Measurements from ENCODE around the gene CPTP.

CPTP gene

GRCh38 chr1:1370771-1371300, 46.2 kb downstream of the CPTP start:
- no peak for DNase-seq

GRCh38 chr1:1371364-1371745, 46.8 kb downstream of the CPTP start:
- DNase-seq, result no peak

DNA sequence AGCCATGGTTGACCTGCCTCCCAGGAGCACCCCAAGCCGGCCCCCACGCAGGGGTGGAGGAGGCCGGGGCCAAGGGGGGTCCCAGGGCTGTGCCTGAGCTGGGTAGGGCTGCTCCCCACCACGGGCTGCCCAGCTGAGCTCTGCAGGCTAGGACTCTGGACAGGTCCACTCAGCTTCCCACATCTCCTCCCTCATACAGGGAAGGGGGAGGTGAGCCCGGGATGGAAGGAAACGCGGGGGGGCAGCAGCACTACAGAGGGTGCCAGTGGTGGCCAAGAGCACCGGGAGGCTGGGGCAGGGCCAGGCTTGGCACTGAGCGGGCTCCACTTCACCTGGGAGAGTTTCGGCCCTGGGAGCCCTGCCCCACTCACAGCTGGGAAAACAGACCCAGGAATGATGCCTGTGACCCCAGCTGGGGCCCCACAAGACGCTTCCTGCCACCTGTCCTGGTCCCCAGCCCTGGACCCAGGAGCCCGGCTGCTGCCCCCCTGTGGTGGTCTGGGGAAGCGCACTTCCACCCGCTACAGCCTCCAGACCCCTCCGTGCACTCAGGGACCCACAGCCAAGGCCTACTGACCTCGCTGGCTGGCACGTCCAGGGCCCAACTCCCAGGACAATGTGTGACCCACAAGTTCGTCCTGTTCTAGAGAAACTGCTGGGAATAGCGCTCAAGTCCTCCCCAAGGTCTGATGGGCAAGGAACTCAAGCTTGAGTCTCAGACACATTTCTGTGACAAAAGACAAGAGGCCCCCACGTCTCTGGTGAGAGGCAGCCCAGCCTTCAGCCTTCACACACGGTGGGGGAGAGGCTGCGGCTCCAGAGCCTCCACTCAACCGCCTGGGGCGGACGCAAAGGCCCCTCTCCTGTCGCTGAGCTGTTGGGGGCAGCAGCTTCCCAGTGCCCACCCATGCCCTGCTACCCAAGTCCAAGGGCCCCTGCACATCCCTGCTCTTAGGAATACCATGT, 47.4 kb downstream of the CPTP start:
- DNase-seq, result peak; percentile 77

DNA sequence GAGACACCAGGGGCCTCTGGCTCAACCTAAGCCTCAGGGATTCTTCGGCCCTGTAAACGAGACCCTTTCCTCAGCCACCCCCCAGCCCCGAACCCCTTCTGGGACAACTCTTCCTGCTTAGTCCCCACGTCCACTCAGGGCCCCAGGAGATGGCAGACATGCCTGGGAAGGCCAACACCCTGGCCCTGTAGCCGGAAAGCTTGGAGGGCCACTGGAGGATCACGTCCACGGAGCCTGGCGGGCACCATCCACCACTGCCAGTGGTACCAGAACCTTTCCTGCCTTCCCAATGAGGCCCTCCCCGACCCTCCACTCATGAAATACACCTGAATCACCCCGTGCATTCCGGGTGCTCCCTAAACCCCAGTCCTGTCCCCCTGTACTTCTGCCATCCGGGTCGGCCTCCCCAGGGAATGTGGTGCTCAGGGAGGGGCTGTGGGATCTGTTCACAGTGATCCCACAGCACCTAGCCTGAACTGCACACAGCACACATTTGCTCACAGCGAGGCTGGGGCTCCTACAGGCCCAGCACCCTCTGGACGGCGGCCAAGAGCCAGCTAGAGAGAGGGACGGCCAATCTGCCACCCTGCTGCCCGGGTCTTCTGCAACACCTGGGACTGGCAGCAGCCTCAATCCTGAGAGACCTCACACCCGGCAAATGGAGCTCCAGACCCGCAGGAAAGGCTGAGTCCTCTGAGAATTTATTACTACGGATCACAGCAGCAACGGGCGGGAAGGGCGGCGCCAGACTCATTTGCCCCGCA, 48.6 kb downstream of the CPTP start:
- DNase-seq, result no peak

GRCh38 chr1:1373815-1374588, 49.4 kb downstream of the CPTP start:
- no peak for DNase-seq

DNA sequence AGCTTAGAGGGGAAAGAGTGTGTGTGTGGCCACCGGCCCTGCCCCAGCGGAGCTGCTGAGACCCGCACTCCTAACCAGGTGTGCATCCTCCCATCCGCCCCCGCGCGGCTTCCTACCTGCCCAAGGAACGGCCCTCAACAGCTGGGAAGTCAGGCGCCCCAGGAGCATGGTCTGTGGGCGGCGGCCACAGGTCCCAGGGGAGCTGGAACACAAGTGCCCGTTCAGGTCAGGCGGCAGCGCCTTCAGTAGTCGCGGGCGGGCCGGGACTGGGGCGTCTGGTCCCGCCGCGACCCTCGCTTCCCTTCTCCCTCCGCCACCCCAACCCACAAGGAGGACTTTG, 50.0 kb downstream of the CPTP start:
- DNase-seq, result no peak

DNA sequence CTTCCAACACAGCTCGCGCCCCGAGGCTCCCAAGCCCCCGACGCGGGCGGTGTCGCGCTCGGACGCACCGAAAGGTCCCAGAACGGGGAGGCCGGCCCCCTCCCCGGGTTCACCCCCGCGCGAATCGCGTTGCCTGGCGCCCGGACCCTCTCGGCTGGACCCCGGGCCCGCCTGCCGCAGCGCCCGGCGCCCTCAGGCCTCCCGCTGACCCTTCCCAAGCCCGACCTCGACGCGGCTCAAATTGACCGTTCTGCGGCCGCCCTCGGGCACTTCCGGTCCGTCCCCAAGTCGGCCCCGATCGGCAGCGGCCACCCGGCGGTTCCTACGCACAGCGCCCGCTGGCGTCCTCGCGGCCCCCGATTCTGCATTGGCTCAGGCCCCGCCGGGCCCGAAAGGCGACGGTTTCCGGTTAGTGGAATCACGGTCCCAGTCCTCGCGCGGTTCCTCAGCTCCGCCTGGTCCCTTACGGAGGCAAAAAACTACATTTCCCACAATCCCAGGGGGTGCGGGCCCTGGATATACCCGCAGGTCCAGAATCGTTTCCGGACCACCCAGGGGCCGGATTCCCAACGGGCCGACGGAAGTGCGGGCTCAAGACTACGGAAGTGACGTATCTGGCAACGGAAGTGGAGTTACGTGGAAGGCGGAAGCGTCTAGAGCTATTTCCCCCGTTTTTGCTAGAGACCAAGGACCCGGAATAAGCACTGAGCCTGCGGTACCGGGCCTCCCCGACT, 50.5 kb downstream of the CPTP start, which contains the start of gene AURKAIP1:
Gene AURKAIP1 (minus strand): TSS at position 279 of the 734 bp plus-strand sequence. CDS start 451 bp downstream, outside the sequence.
- DNase-seq, result peak; percentile 90

GRCh38 chr1:1376551-1377226, 52.1 kb downstream of the CPTP start:
- no peak for DNase-seq

- DNase-seq, result no peak
Observed at GRCh38 chr1:1377540-1378205, 53.1 kb downstream of the CPTP start.
